NOMO-1 (cell line): ENCODE data around the gene DGKA.
"Not testable (repeated sequence)": the region's sequence is repeated elsewhere in the genome, so short reads cannot be mapped to it uniquely, and the experiment has no call there.

ENCODE experiments used
- DNase-seq, 2 experiments: peaks; one replicate each; lab custom pipeline; 2025; ENCODE audit not compliant: unreplicated experiment in 2 of 2; lab: John Stamatoyannopoulos, UW

DGKA gene

DNA sequence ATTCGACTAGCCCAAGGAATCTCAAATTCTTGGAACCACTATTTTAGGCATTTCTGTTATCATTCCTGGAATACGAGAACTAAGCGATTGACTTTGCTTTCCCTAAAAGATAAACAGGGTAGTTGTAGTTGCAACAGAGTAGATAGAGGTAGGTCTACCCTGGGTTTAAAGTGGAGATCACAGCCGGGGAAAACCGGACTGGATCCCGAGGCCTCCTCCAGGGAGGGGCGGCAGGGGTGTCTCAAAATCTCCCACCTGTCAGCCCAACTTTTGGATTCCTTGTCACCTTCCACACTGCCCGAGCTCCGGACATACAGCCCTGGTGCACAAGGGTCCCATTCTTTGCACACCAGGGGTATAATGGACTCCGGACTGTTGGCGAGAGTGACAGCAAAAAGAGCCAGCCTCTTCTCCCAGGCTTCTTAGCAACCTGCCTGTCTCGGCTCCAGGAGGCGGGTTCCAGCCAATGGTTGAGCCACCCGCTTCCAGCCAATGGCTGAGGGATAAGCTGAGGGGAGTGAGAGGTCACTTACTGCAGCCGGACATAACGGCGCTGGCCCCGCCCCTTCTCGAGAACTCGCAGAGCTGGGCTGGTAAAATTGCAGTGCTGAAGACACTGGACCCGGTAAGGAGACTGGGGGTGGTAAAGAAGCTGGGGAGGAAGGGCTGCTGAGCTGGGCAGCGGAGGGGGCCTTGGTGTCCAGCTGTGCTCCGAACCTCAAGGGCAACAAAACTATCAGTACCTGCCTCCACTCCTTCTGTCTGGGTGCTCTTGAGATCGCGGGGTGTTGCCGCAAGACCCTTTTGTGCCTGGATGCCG lies 66.0 kb downstream of the DGKA start, which contains the start of gene SUOX:
Gene SUOX, plus strand, starts transcription at position 562 of the 820 bp plus-strand sequence. CDS start 4,946 bp downstream, outside the sequence.
- peak; percentile 90 to 97 for DNase-seq

- DNase-seq: no peak
Observed at GRCh38 chr12:55997535-55997859, 66.5 kb downstream of the DGKA start.

GRCh38 chr12:55999522-55999921 lies 68.6 kb downstream of the DGKA start:
- not testable (repeated sequence) for DNase-seq

DNA sequence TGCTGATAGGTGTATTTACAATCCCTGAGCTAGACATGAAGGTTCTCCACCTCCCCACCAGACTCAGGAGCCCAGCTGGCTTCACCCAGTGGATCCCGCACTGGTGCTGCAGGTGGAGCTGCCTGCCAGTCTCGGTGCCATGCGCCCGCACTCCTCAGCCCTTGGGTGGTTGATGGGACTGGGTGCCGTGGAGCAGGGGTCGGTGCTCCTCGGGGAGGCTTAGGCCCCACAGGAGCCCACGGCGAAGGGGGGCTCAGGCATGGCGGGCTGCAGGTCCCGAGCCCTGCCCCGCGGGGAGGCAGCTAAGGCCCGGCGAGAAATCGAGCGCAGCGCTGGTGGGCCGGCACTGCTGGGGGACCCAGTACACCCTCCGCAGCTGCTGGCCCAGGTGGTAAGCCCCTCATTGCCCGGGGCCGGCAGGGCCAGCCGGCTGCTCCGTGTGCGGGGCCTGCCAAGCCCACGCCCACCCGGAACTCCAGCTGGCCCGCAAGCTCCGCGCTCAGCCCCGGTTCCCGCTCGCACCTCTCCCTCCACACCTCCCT lies 69.1 kb downstream of the DGKA start:
- not testable (repeated sequence) for DNase-seq

- DNase-seq: no peak
Observed at GRCh38 chr12:56001487-56002100, 70.6 kb downstream of the DGKA start.

- not testable (repeated sequence) for DNase-seq
Observed at GRCh38 chr12:56003376-56003775, 72.4 kb downstream of the DGKA start.
